GDM1 (cell line): Measurements from ENCODE around the gene CDIPT.
"Not testable (repeated sequence)": the region's sequence is repeated elsewhere in the genome, so short reads cannot be mapped to it uniquely, and the experiment has no call there.

ENCODE experiments used
- DNase-seq: peaks from one replicate; lab custom pipeline; 2025; lab: John Stamatoyannopoulos, UW

The CDIPT gene

DNA sequence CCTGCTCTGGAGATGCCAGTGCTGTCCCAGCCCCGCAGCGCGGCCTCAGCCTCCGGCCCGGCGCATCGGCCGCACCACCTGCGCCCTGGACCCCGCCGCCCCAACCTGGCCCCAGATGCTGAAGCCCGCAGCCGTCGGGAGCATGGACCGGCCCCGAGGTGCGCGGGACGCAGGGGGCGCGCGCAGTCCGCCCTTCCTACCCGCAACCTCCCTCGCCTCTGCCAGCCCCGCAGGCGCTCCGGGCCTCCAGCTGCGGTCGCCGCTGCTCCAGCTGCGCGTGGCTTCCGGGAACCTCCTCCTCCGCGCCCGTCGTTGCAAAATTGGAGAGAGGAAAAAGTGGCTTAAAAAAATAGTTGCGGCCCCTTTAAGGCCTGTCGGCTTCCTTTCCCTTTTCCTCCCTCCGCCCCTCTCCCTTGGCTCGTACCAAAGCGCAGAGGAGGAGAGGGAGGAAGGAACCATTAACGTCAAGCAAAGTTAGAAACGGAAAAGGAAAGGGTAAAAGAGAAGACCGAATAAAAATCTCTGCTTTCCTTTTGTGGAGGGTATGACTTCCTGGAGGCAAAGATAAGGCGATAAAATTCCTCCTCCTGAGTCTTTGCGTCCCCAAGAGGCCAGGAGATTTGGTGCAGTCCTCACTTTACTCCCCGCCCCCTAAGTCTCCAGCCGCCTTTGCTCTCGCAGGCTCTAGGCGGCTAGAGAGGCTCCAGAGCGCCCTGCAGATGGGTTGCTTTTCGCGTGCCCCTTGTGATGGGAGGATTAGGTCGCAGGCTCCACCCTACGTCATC is at the start of gene CDIPT:
Gene CDIPT (minus strand): TSS at position 343 of the 785 bp plus-strand sequence. CDS start 369 bp downstream, outside the sequence.
- peak; percentile 92 for DNase-seq

- DNase-seq, result no peak
Observed at GRCh38 chr16:29912087-29912486, 49.1 kb upstream of the CDIPT start.

- DNase-seq, result no peak
Observed at GRCh38 chr16:29911676-29912010, 48.6 kb upstream of the CDIPT start.

DNA sequence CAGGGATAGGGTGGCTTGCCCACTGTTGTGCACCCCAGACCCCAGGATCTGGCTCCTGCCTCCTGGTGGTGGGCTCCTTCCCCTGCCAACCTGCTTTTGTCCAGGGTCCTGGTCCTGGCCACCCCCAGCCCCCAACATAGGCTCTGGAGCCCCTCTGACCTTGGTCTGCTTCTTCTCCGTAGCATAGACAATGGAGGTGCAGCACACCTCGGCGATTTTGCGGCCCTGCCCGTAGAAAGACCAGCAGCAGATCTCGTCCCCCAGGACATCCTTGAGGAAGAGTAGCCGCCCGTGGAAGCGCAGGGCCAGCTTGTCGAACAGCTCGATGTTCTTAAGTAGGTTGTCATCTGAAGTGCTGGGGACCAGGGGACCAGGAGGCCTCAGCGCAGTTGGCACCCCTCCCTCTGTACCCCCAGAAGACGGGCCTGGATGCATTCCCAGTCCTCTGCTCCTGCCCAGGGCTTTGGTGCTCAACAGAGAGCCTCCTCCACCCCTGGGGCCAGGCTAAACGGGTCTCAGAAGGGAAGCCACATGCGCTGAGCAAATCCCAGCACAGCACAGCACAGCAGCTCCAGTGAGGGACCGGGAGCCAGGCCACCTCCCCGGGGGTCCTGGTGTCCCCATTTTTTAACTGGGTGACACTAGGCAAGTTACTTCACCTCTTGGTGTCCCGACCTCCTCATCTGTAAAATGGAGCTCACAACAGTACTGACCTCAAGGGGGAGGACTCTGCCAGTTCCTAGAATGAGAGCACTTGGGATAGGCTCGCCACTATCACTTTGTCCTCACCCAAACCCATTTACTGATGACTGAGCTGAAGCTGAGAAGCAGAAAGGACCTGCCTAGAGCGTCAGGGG is 48.0 kb upstream of the CDIPT start:
- DNase-seq, result no peak

DNA sequence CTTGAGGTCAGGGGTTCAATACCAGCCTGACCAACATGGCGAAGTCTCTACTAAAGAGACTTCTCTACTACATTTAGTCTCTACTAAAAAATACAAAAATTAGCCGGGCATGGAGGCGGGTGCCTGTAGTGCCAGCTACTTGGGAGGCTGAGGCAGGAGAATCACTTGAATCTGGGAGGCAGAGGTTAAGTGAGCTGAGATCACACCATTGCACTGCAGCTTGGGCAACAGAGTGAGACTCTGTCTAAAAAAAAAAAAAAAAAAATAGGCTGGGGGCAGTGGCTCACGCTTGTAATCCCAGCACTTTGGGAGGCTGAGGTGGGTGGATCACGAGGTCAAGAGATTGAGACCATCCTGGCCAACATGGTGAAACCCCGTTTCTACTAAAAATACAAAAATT is 46.8 kb upstream of the CDIPT start:
- DNase-seq, result not testable (repeated sequence)

- DNase-seq, result no peak
Observed at GRCh38 chr16:29909391-29909790, 46.4 kb upstream of the CDIPT start.

GRCh38 chr16:29908719-29909220 is 45.7 kb upstream of the CDIPT start:
- no peak for DNase-seq

DNA sequence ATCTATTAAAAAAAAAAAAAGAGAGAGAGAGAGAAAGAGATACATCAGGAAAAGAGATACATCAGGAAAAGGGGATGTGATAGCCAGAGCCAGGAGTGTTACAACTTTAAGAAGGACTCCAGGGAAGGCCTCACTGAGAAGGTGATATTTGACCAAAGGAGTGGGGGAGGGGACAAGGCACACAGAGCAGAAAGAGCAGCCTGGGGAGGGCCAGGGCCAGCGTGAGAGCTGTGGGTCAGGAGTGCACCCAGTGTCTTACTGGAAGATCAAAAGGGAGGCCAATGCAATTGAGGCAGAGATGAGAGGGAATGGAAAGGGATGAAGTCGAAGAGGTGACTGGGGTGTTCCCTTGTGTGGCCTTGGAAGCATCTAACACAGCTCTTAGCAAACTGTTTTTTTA is 44.9 kb upstream of the CDIPT start:
- DNase-seq, result no peak

DNA sequence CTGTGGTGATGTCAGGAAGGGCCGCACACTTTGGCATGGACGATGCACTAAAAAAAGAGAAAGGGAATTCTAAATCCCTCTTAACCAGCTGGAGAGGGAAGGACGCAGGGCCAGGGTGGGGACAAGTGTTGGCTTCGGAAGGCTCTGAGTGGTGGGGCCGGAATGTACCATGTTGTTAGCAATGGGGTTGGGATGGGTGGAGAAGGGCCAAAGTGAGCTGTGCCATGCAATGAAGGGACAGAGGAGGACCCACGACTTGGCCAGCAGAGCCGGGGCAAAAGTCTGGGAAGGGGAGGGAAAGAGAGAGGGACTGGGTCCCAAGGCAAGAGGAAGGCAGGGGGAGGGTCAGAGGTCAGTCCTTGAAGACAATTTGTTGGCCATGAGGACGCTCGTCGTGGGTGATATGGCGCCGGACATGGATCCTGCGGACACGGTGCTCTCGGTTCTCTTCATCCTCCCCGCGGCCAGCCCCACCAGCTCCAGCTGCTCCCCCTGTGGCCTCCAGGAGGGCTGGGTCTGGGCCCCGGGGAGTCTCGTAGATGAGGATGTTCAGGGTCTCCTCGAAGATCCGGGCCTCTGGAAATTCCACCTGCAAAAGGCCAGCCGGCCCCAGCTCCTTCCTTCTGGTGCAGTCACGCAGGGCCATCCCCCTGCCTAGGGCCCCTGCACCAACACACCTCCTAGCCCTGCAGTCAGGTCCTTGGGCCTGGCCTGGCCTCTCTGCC is 43.7 kb upstream of the CDIPT start:
- no peak for DNase-seq

GRCh38 chr16:29905668-29906067 is 42.6 kb upstream of the CDIPT start:
- DNase-seq, result no peak

DNA sequence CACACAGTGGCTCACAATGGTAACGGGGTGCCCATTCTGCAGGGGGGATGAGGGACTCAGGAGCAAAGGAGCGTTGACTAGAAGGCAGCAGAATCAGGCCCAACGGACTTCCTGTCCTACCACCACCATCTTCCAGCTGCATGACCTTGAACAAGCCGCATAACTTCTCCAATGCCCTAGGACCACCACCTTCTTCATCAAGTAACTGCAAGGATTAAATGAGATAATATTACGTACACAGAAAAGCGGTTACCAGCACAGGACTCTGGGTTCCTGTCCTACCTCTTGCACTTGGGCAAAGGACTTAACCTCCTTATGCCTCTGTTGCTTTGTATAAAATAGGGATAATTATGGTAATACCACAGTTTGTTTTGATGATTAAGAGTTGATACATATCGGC is 41.9 kb upstream of the CDIPT start:
- DNase-seq, result no peak

DNA sequence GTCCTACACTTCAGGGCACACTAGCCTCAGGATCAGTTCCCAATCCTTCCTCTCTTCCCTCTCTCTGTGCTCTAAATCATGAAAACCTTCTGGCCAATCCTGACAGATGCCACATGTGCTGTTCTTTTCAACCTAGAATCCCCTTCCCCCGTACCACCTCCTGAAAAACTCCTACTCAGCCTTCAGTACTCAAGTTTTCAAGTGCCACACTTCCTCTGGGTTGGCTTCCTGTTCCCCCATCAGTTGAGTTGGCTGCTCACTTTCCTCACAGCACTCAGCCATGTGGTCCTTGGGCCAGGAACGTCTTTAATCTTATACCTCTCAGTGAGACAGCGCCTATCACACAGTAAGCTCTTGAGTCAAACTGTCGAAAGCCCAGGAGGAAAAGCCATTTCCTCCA is 40.6 kb upstream of the CDIPT start:
- no peak for DNase-seq

GRCh38 chr16:29901607-29901945 is 38.5 kb upstream of the CDIPT start:
- DNase-seq, result no peak

GRCh38 chr16:29900888-29901606 is 38.0 kb upstream of the CDIPT start:
- no peak for DNase-seq

DNA sequence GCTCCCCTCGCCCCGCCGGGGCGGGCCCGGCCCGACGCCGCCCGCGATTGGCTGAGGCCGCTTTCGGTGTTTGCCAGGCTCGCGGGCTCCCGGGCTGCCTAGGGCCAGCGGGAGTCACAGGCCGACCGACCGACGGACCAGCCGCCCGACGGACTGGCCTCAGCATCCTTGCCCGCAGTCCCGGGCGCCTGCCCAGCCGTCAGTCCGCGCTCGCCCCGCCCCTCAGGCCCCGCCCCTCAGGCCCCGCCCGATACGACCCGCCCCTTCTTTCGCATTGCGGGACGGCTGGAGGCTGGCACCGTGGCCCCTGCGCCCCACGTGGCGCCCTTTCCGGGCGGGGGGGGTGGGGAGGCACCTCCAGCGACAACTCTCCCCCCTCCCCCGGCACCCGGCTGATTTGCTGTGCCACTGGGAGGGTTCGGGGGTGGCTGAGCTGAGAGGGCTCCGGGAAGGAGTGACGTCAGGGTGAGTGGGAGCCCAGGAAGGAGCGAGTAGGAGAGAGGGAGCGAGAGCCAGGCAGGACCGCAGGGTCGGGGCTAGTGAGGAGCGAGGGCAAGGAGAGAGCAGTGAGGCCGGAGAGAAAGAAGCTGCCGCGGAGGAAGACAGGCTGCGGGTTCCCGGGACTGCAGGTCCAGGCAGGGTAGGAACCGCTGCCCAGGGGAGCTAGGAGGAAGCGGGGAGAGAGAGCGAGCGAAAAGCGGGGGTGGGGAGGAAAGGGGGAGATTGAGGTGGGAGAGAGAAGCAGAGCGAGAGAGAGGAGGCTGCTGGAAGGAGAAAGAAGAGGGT is 37.3 kb upstream of the CDIPT start, which contains the start of gene ASPHD1:
Gene ASPHD1 (plus strand): TSS at position 387 of the 786 bp plus-strand sequence. CDS start 484 bp downstream, outside the sequence.
- DNase-seq, result peak; percentile 50

- DNase-seq, result no peak
Observed at GRCh38 chr16:29899516-29900101, 36.6 kb upstream of the CDIPT start, which contains the start of gene SEZ6L2. Gene SEZ6L2 (minus strand): TSS chr16:29899550. CDS start chr16:29899019, 531 bp downstream.

- no peak for DNase-seq
Observed at GRCh38 chr16:29898804-29899515, 35.9 kb upstream of the CDIPT start.

- no peak for DNase-seq
Observed at GRCh38 chr16:29898135-29898803, 35.2 kb upstream of the CDIPT start.

- no peak for DNase-seq
Observed at GRCh38 chr16:29897333-29897732, 34.3 kb upstream of the CDIPT start.
